Measurements from ENCODE around the gene CRY2.

CRY2 gene

GRCh38 chr11:45871638-45872037, 24.4 kb downstream of the CRY2 start:
- no peak for DNase-seq (ENCODE audit: low read depth)
- TF ChIP-seq CTCF (conservative IDR thresholded peaks at IDR 0.05; ENCODE audit: low read depth, low read length) = no peak
- H3K4me3 ChIP-seq (ENCODE audit: low read length) = no peak overlapping the region

- no peak for DNase-seq (ENCODE audit: low read depth)
- no peak overlapping the region for H3K4me3 ChIP-seq (ENCODE audit: low read length)
- peak; percentile 89 for TF ChIP-seq CTCF (conservative IDR thresholded peaks at IDR 0.05; ENCODE audit: low read depth, low read length)
Measured at GRCh38 chr11:45872651-45873356, 25.5 kb downstream of the CRY2 start.

- H3K4me3 ChIP-seq (ENCODE audit: low read length) = no peak overlapping the region
- DNase-seq (ENCODE audit: low read depth) = no peak
- TF ChIP-seq CTCF (conservative IDR thresholded peaks at IDR 0.05; ENCODE audit: low read depth, low read length) = no peak
Measured at GRCh38 chr11:45876401-45876800, 29.1 kb downstream of the CRY2 start.

GRCh38 chr11:45877221-45877620, 29.9 kb downstream of the CRY2 start:
- TF ChIP-seq CTCF (conservative IDR thresholded peaks at IDR 0.05; ENCODE audit: low read depth, low read length) = no peak
- DNase-seq (ENCODE audit: low read depth) = no peak
- H3K4me3 ChIP-seq (ENCODE audit: low read length) = no peak overlapping the region

- H3K4me3 ChIP-seq (ENCODE audit: low read length) = no peak overlapping the region
- no peak for TF ChIP-seq CTCF (conservative IDR thresholded peaks at IDR 0.05; ENCODE audit: low read depth, low read length)
- DNase-seq (ENCODE audit: low read depth) = no peak
Measured at GRCh38 chr11:45877845-45878244, 30.6 kb downstream of the CRY2 start.

- no peak for TF ChIP-seq CTCF (conservative IDR thresholded peaks at IDR 0.05; ENCODE audit: low read depth, low read length)
- no peak overlapping the region for H3K4me3 ChIP-seq (ENCODE audit: low read length)
- no peak for DNase-seq (ENCODE audit: low read depth)
Measured at GRCh38 chr11:45879803-45880686, 32.8 kb downstream of the CRY2 start.

Measured in retinal pigment epithelial cell (primary cell).